K562 (cell line): Measurements from ENCODE around the gene SRRM4.

Experiments used
- DMBX1 ChIP-seq: fragments of 250-450 bp; sonication (Bioruptor Pico); IDR thresholded peaks from 2 replicates; pipeline ENCODE4 v1.8.0; 2022; ENCODE audit warnings: inconsistent platforms, mild to moderate bottlenecking, moderate library complexity, borderline replicate concordance
- EZH2 ChIP-seq: IDR thresholded peaks from 2 replicates; pipeline ENCODE4 v1.6.1; 2012; ENCODE audit warnings: low read depth, mild to moderate bottlenecking, inconsistent platforms, low read length, borderline replicate concordance
- MEF2A ChIP-seq: IDR thresholded peaks from 2 replicates; pipeline ENCODE4 v1.6.1; 2011; ENCODE audit warnings: low read depth, mild to moderate bottlenecking, low read length, moderate library complexity; ENCODE audit not compliant: control insufficient read depth
- RUNX1 ChIP-seq: sonication (generic); IDR thresholded peaks from 2 replicates; pipeline ENCODE4 v1.6.1; 2016; ENCODE audit warnings: antibody characterized with exemption, low read depth
- ZNF175 ChIP-seq: fragments of 200-800 bp; sonication (Bioruptor generic); IDR thresholded peaks from 2 replicates; pipeline ENCODE4 v1.6.1; 2016; ENCODE audit warnings: low read depth, mild to moderate bottlenecking, missing genetic modification characterization, missing compliant biosample characterization
- ZNF282 ChIP-seq: sonication (generic); formaldehyde crosslinking; IDR thresholded peaks from 2 replicates; pipeline ENCODE4 v1.8.1; 2023; ENCODE audit warnings: missing genetic modification reagents

DNA sequence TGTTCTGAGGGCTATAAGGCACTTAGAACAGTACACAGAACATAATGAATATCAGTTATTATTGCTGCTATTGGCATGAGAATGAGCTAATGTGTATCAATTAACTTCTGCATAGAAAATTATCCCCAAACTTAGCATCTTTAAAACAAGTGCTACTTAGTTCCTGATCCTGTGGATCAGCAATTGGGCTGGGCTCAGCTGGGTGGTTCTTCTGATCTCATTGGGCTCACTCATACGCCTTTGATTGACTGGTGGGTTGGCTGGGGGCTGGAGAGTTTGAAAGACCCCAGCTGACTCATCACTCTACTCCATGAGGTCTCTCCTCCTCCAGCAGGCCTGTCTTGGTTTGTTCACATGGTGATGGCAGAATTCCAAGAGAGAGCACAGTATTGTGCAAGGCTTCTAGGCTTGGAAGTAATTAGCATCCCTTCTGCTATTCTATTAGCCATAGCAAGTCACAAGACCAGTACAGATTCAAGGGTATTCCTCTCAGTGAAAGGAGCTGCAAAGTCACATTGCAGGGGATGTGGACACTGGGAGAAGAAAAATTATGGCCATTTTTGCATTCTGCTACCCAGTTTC is 170.2 kb downstream of the SRRM4 start:
- TF ChIP-seq ZNF282 (CRISPR knock-in tag): no peak
- no peak for TF ChIP-seq ZNF175 (CRISPR knock-in tag)
- TF ChIP-seq MEF2A: no peak
- TF ChIP-seq DMBX1 (CRISPR knock-in tag): no peak
- no peak for TF ChIP-seq EZH2
- no peak for TF ChIP-seq RUNX1
